ENCODE measurements around the gene MT1F.
A peak's percentile ranks its signal among the peaks of the same experiment; 100 is the strongest.
"Not testable (repeated sequence)": the region's sequence is repeated elsewhere in the genome, so short reads cannot be mapped to it uniquely, and the experiment has no call there.

The MT1F gene

DNA sequence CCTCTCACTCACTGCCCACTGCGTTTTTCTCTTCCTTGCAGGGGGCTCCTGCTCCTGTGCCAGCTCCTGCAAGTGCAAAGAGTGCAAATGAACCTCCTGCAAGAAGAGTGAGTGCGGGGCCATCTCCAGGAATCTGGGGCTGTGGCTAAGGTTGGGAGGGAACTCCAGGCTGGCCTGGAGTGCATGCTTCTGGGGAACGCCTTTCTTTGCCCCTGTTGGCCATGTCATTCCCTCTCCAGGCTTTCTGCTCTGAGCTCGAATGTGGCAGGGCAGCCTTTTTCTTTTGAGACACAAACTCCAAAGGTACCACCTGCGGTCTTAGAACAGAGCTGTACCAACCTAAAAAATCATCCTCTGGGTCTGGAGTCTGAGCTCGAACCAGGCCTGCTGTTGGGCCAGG, 39.6 kb upstream of the MT1F start:
- no peaks in the 10 kb centered on the region for H3K36me3 ChIP-seq (ENCODE audit: insufficient read depth, low read length)
- peaks cover 23% of the 10 kb centered on the region for H3K4me1 ChIP-seq (ENCODE audit: insufficient read depth, low read length)
- H3K9me3 ChIP-seq (ENCODE audit: control insufficient read depth, insufficient read depth, low read length), result no peaks in the 10 kb centered on the region
- H3K9ac ChIP-seq (ENCODE audit: low read depth, low read length), result no peak overlapping the region

DNA sequence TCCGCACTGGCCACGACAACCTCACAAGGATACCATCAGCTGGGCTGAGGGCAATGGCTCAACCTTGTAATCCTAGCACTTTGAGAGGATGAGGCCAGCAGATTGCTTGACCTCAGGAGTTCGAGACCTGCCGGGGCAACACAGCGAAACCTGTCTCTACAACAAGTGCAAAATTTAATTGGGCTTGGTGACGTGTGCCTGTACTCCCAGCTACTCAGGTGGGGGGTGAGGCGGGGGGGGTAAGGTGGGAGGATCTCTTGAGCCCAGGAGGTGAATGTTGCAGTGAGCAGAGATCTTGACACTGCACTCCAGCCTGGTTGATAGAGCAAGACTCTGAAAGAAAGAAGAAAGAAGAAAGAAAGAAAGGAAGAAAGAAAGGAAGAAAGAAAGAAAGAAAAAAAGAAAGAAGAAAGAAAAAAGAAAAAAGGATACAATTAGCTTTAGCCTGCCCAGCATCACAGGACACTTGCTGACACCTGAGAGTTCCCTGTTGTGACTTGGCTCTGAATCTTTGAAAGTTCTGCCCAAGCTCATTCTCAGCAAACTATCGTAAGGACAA, 37.3 kb upstream of the MT1F start:
- Histone ChIP-seq H3K4me1 (ENCODE audit: insufficient read depth, low read length) (peaks cover 18% of the 10 kb centered on the region; the same call in 1 of the 2 replicates), H3K36me3 (ENCODE audit: insufficient read depth, low read length) (no peaks in the 10 kb centered on the region), H3K9ac (ENCODE audit: low read depth, low read length) (no peak overlapping the region), H3K9me3 (ENCODE audit: control insufficient read depth, insufficient read depth, low read length) (no peaks in the 10 kb centered on the region)

- H3K4me1 ChIP-seq (ENCODE audit: insufficient read depth, low read length), result peaks cover 27% of the 10 kb centered on the region; the same call in 1 of the 2 replicates
- H3K9ac ChIP-seq (ENCODE audit: low read depth, low read length); H3K9me3 ChIP-seq (ENCODE audit: control insufficient read depth, insufficient read depth, low read length); H3K36me3 ChIP-seq (ENCODE audit: insufficient read depth, low read length): not testable (repeated sequence)
Measured at GRCh38 chr16:56621665-56622445, 35.9 kb upstream of the MT1F start.

DNA sequence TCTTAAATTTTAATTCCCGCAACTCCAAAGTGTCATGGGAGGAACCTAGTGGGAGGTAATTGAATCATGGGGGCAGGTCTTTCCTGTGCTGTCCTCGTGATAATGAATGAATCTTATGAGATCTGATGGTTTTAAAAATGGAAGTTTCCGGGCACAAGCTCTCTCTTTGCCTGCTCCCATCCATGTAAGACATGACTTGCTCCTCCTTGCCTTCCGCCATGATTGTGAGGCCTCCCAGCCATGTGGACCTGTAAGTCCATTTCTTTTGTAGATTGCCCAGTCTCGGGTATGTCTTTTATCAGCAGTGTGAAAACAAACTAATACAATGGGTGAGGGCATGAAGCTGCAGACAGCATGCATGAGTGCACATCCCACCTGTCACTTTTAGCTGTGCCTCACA, 34.6 kb upstream of the MT1F start:
- not testable (repeated sequence) for H3K9ac ChIP-seq (ENCODE audit: low read depth, low read length)

GRCh38 chr16:56623637-56624036, 34.1 kb upstream of the MT1F start:
- Histone ChIP-seq H3K4me1 (ENCODE audit: insufficient read depth, low read length) (peaks cover 25% of the 10 kb centered on the region; the same call in 1 of the 2 replicates), H3K9me3 (ENCODE audit: control insufficient read depth, insufficient read depth, low read length) (no peaks in the 10 kb centered on the region), H3K36me3 (ENCODE audit: insufficient read depth, low read length) (no peaks in the 10 kb centered on the region), H3K9ac (ENCODE audit: low read depth, low read length) (no peak overlapping the region)

More for the DNA sequence above, 34.6 kb upstream of the MT1F start:
- H3K9me3 ChIP-seq (ENCODE audit: control insufficient read depth, insufficient read depth, low read length); H3K36me3 ChIP-seq (ENCODE audit: insufficient read depth, low read length): not testable (repeated sequence)
- peaks cover 25% of the 10 kb centered on the region; the same call in 1 of the 2 replicates for H3K4me1 ChIP-seq (ENCODE audit: insufficient read depth, low read length)

GRCh38 chr16:56625140-56625942, 32.4 kb upstream of the MT1F start, which contains the start of gene MT1E:
MT1E (plus strand) TSS chr16:56625781; CDS start chr16:56625852, 71 bp downstream.
- Histone ChIP-seq H3K4me1 (ENCODE audit: insufficient read depth, low read length) (peaks cover 25% of the 10 kb centered on the region; the same call in 1 of the 2 replicates), H3K9me3 (ENCODE audit: control insufficient read depth, insufficient read depth, low read length) (no peaks in the 10 kb centered on the region), H3K36me3 (ENCODE audit: insufficient read depth, low read length) (no peaks in the 10 kb centered on the region), H3K9ac (ENCODE audit: low read depth, low read length) (peak within 1 kb of the TSS; percentile 51)

DNA sequence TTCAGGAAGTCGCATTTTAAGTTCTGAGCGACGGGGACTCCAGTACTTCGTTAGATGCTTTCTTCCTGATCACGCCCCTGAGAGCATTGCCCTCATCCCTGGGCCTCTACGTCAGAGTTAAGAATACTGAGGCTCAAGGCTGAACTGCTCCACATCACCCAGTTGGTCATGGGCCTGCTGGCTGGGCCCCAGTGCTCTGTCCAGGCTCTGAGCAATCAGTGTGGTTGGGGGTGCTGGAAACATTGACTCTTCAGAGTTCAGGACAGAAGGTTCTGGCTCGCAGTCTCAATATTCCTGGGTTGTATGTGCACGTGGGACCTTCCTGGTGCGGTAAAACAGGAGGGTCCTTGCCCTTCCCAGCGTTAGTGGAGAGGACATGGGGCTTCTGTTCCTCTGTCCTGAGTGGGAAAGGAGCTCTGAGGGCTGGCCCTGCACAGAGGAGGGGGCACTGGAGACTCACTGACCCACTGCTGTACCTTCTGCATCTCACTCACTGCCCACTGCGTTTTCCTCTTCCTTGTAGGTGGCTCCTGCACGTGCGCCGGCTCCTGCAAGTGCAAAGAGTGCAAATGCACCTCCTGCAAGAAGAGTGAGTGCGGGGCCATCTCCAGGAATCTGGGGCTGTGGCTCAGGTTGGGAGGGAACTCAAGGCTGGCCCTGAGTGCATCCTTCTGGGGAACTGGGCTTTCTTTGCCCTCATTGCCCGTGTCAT, 31.7 kb upstream of the MT1F start:
- H3K4me1 ChIP-seq (ENCODE audit: insufficient read depth, low read length), result peaks cover 24% of the 10 kb centered on the region; the same call in 1 of the 2 replicates
- H3K9me3 ChIP-seq (ENCODE audit: control insufficient read depth, insufficient read depth, low read length), result no peaks in the 10 kb centered on the region
- peak overlapping the region; percentile 51; the same call in 1 of the 2 replicates for H3K9ac ChIP-seq (ENCODE audit: low read depth, low read length)
- H3K36me3 ChIP-seq (ENCODE audit: insufficient read depth, low read length), result no peaks in the 10 kb centered on the region

GRCh38 chr16:56626685-56627084, 31.1 kb upstream of the MT1F start:
- no peak overlapping the region for H3K9ac ChIP-seq (ENCODE audit: low read depth, low read length)

GRCh38 chr16:56628486-56629350, 29.0 kb upstream of the MT1F start:
- no peak overlapping the region for H3K9ac ChIP-seq (ENCODE audit: low read depth, low read length)
- H3K9me3 ChIP-seq (ENCODE audit: control insufficient read depth, insufficient read depth, low read length), result no peaks in the 10 kb centered on the region
- peaks cover 12% of the 10 kb centered on the region; the same call in 1 of the 2 replicates for H3K4me1 ChIP-seq (ENCODE audit: insufficient read depth, low read length)
- no peaks in the 10 kb centered on the region for H3K36me3 ChIP-seq (ENCODE audit: insufficient read depth, low read length)

More at GRCh38 chr16:56626685-56627084, 31.1 kb upstream of the MT1F start:
- Histone ChIP-seq H3K4me1 (ENCODE audit: insufficient read depth, low read length) (peaks cover 19% of the 10 kb centered on the region; the same call in 1 of the 2 replicates), H3K9me3 (ENCODE audit: control insufficient read depth, insufficient read depth, low read length) (no peaks in the 10 kb centered on the region), H3K36me3 (ENCODE audit: insufficient read depth, low read length) (no peaks in the 10 kb centered on the region)

DNA sequence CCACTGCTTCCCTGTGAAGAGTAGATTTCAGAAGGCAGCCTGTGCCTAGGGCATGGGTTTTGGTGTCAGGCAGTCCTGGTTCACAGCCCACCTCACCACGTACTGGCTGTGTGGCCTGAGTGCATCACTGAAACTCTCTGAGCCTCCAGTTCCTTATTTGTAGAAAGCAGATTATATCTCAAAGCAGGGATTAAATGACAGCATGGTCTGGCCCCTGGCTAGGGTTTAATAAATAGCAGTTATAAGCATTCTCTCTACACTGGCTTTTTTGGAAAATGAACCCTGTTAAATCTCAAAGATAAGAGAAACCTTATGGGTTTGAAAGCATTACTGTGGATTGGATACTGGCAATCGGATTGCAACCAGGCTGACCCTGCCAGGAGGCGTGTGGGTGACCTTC, 28.2 kb upstream of the MT1F start:
- H3K36me3 ChIP-seq (ENCODE audit: insufficient read depth, low read length), result no peaks in the 10 kb centered on the region
- no peak overlapping the region for H3K9ac ChIP-seq (ENCODE audit: low read depth, low read length)
- peaks cover 12% of the 10 kb centered on the region; the same call in 1 of the 2 replicates for H3K4me1 ChIP-seq (ENCODE audit: insufficient read depth, low read length)
- no peaks in the 10 kb centered on the region for H3K9me3 ChIP-seq (ENCODE audit: control insufficient read depth, insufficient read depth, low read length)

- H3K36me3 ChIP-seq (ENCODE audit: insufficient read depth, low read length), result no peaks in the 10 kb centered on the region
- H3K4me1 ChIP-seq (ENCODE audit: insufficient read depth, low read length), result peaks cover 12% of the 10 kb centered on the region; the same call in 1 of the 2 replicates
- H3K9me3 ChIP-seq (ENCODE audit: control insufficient read depth, insufficient read depth, low read length), result no peaks in the 10 kb centered on the region
- H3K9ac ChIP-seq (ENCODE audit: low read depth, low read length), result no peak overlapping the region
Measured at GRCh38 chr16:56630134-56630533, 27.6 kb upstream of the MT1F start.

DNA sequence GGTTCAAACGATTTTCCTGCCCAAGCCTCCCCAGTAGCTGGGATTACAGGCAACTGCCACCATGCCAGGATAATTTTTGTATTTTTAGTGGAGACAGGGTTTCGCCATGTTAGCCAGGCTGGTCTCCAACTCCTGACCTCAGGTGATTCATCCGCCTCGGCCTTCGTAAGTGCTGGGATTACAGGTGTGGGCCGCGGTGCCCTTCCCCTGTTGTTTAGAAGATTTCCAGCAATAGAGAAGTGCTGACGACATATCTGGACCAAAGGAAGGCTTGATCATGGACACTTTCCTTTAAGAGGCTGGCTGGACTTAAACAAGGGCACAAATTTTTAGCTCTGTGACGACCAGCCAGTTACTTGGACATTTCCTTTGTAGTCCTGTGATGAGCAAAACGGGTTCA, 26.6 kb upstream of the MT1F start:
- Histone ChIP-seq H3K36me3 (ENCODE audit: insufficient read depth, low read length) (no peaks in the 10 kb centered on the region), H3K9ac (ENCODE audit: low read depth, low read length) (no peak overlapping the region), H3K4me1 (ENCODE audit: insufficient read depth, low read length) (peaks cover 11% of the 10 kb centered on the region; the same call in 1 of the 2 replicates), H3K9me3 (ENCODE audit: control insufficient read depth, insufficient read depth, low read length) (no peaks in the 10 kb centered on the region)

GRCh38 chr16:56631832-56632155, 26.0 kb upstream of the MT1F start:
- H3K9ac ChIP-seq (ENCODE audit: low read depth, low read length), result peak overlapping the region; percentile 37; the same call in 1 of the 2 replicates
- peaks cover 8% of the 10 kb centered on the region; the same call in 1 of the 2 replicates for H3K4me1 ChIP-seq (ENCODE audit: insufficient read depth, low read length)
- no peaks in the 10 kb centered on the region for H3K9me3 ChIP-seq (ENCODE audit: control insufficient read depth, insufficient read depth, low read length)
- no peaks in the 10 kb centered on the region for H3K36me3 ChIP-seq (ENCODE audit: insufficient read depth, low read length)

Data from ES-I3 (cell line).